HepG2 (cell line): ENCODE data around the gene GADD45A. TPM values are rescaled to one million over a fixed set of nuclear protein-coding genes. Genes with fewer than 3 reads are reported as not detected.

ENCODE experiments used
- ARID5B ChIP-seq: IDR thresholded peaks from 2 replicates; pipeline ENCODE4 v1.4.0; 2020; ENCODE audit warnings: mild to moderate bottlenecking, missing genetic modification reagents
- IRF9 ChIP-seq: sonication (generic); formaldehyde crosslinking; IDR thresholded peaks from 2 replicates; pipeline ENCODE4 v1.8.0; 2022; ENCODE audit warnings: missing genetic modification reagents, mild to moderate bottlenecking, borderline replicate concordance
- JUN ChIP-seq: sonication (generic); formaldehyde crosslinking; IDR thresholded peaks from 2 replicates; pipeline ENCODE4 v1.4.0; 2020; ENCODE audit warnings: mild to moderate bottlenecking, missing genetic modification reagents
- LBX2 ChIP-seq: sonication (generic); formaldehyde crosslinking; IDR thresholded peaks from 2 replicates; pipeline ENCODE4 v1.5.0; 2020; ENCODE audit warnings: missing genetic modification reagents, mild to moderate bottlenecking, borderline replicate concordance
- RELA ChIP-seq: sonication (generic); formaldehyde crosslinking; IDR thresholded peaks from 2 replicates; pipeline ENCODE4 v1.4.0; 2020; ENCODE audit warnings: missing genetic modification reagents
- RORA ChIP-seq: sonication (generic); formaldehyde crosslinking; IDR thresholded peaks from 2 replicates; pipeline ENCODE4 v1.5.0; 2020; ENCODE audit warnings: mild to moderate bottlenecking, missing genetic modification reagents, moderate library complexity
- SOX13 ChIP-seq, 3 experiments: fragments of 450-650 bp in 1 of 3; sonication (generic) in 1 of 3; formaldehyde crosslinking in 1 of 3; IDR thresholded peaks in 2 of 3; conservative IDR thresholded peaks in 1 of 3; 2 replicates each; pipeline versions ENCODE4 v1.5.0 to v1.6.1; 2016 to 2020; ENCODE audit warnings: antibody characterized with exemption in 1 of 3, mild to moderate bottlenecking in 1 of 3, missing compliant biosample characterization in 1 of 3, missing genetic modification reagents in 1 of 3, moderate library complexity in 1 of 3
- TFDP1 ChIP-seq: IDR thresholded peaks from 2 replicates; pipeline ENCODE4 v1.6.1; 2016; ENCODE audit warnings: missing compliant biosample characterization, missing genetic modification reagents, borderline replicate concordance
- ZNF143 ChIP-seq: sonication (generic); formaldehyde crosslinking; IDR thresholded peaks from 2 replicates; pipeline ENCODE4 v1.4.0; 2020; ENCODE audit warnings: missing genetic modification reagents
- polyA plus RNA-seq, 8 experiments: library from polyadenylated mRNA; depleted of rRNA in 3 of 8; stranded (reverse) in 7 of 8; unstranded in 1 of 8; fragments of >200 nt; fragmentation: Illumina TruSeq in 4 of 8; extraction: Trizol in 4 of 8; gene quantifications; 2 replicates each; pipeline versions ENCODE4 v1.2.1 to v1.2.3, GENCODE V29; 2011 to 2016; ENCODE audit warnings: low read depth in 4 of 8, missing spikeins in 1 of 8, mixed read lengths in 1 of 8; ENCODE audit not compliant: insufficient read depth in 1 of 8
- total RNA-seq, 5 experiments: library from RNA; depleted of rRNA; stranded (reverse); fragments of >200 nt; fragmentation: Illumina TruSeq; extraction: Trizol; gene quantifications; 2 replicates each; pipeline ENCODE4 v1.2.3, GENCODE V29; 2016; ENCODE audit warnings: low read depth in 1 of 5

Gene GADD45A
- total and polyA plus RNA-seq, 2 of the 13 experiments (the other 11 are each of a cell fraction or from before 2014, with no cell fraction given), result 33.2 to 46.2 TPM

- TF ChIP-seq IRF9 (CRISPR knock-in tag), result no peak
- no peak for TF ChIP-seq RORA (CRISPR knock-in tag)
- no peak for TF ChIP-seq ZNF143
- no peak for TF ChIP-seq LBX2 (CRISPR knock-in tag)
- TF ChIP-seq ARID5B (CRISPR knock-in tag), result no peak
- no peak for TF ChIP-seq JUN (CRISPR knock-in tag)
- TF ChIP-seq SOX13 (IDR thresholded peaks at IDR 0.05), result no peak
- TF ChIP-seq SOX13 (CRISPR knock-in tag; conservative IDR thresholded peaks at IDR 0.05 in 1 of 2, IDR thresholded peaks at IDR 0.05 in 1 of 2), result no peak
- TF ChIP-seq TFDP1 (CRISPR knock-in tag), result no peak
- TF ChIP-seq RELA, result no peak
- TF ChIP-seq, all 625 proteins: peak for 0
Observed at GRCh38 chr1:67691712-67692111, 6.7 kb downstream of the GADD45A start (continued).
